PC-9 (cell line): ENCODE data around the gene PDE11A. TPM values are rescaled to one million over a fixed set of nuclear protein-coding genes. Genes with fewer than 3 reads are reported as not detected.

Experiments used
- BruUV-seq: library from RNA; stranded (reverse); fragments of 400-500 nt; replicated peaks from 2 replicates; lab custom pipeline; 2021; lab: Mats Ljungman, UMichigan
- CTCF ChIA-PET: fragments of 300-600 bp; sonication (Branson Sonifier 250); formaldehyde crosslinking; loops from one replicate; lab custom pipeline; 2022; ENCODE audit warnings: antibody characterized with exemption; lab: Charles Lee
- POLR2A ChIA-PET: fragments of 300-600 bp; sonication (Branson Sonifier 250); formaldehyde crosslinking; loops from one replicate; lab custom pipeline; 2022; ENCODE audit warnings: antibody characterized with exemption; ENCODE audit not compliant: unreplicated experiment; lab: Charles Lee
- DNase-seq, 2 experiments: peaks; one replicate each; pipeline versions ENCODE4 v3.0.0 to v3.0.0-alpha.2; 2015 to 2022; ENCODE audit warnings: mixed read lengths in 1 of 2
- H2AFZ ChIP-seq: fragments of 200-600 bp; sonication (generic); 2 replicates; pipeline ENCODE4 v1.8.1; 2017; ENCODE audit warnings: antibody characterized with exemption
- H3F3A ChIP-seq: fragments of 200-600 bp; sonication (generic); 2 replicates; pipeline ENCODE4 v1.8.1; 2017; ENCODE audit warnings: antibody characterized with exemption, mild to moderate bottlenecking, low read depth; ENCODE audit not compliant: insufficient read depth
- H3K27ac ChIP-seq: fragments of 200-600 bp; sonication (generic); 2 replicates; pipeline ENCODE4 v1.6.1; 2016; ENCODE audit warnings: mixed run types
- H3K27me3 ChIP-seq: fragments of 200-600 bp; sonication (generic); 2 replicates; pipeline ENCODE4 v1.6.1; 2016; ENCODE audit warnings: low read depth, mixed run types; ENCODE audit not compliant: insufficient read depth
- H3K36me3 ChIP-seq: fragments of 200-600 bp; sonication (generic); 2 replicates; pipeline ENCODE4 v1.6.1; 2016; ENCODE audit warnings: low read depth, mixed run types
- H3K4me1 ChIP-seq: fragments of 200-600 bp; sonication (generic); replicated peaks from 2 replicates; pipeline ENCODE4 v1.6.1; 2016; ENCODE audit warnings: mixed run types; ENCODE audit not compliant: insufficient read depth
- H3K4me2 ChIP-seq: fragments of 200-600 bp; sonication (generic); 2 replicates; pipeline ENCODE4 v1.6.1; 2017; ENCODE audit warnings: mixed run types
- H3K4me3 ChIP-seq: fragments of 200-600 bp; sonication (generic); 2 replicates; pipeline ENCODE4 v1.6.1; 2016; ENCODE audit warnings: mixed run types
- H3K79me2 ChIP-seq: fragments of 200-600 bp; sonication (generic); 2 replicates; pipeline ENCODE4 v1.6.1; 2017; ENCODE audit warnings: low read depth, mixed run types
- H3K9me2 ChIP-seq: fragments of 200-600 bp; sonication (generic); 2 replicates; pipeline ENCODE4 v1.8.1; 2017; ENCODE audit warnings: mild to moderate bottlenecking; ENCODE audit not compliant: insufficient read depth
- H3K9me3 ChIP-seq: fragments of 200-600 bp; sonication (generic); 2 replicates; pipeline ENCODE4 v1.8.1; 2016; ENCODE audit warnings: low read depth; ENCODE audit not compliant: insufficient read depth
- H4K20me1 ChIP-seq: fragments of 200-600 bp; sonication (generic); 2 replicates; pipeline ENCODE4 v1.8.1; 2017; ENCODE audit not compliant: insufficient read depth
- CTCF ChIP-seq: fragments of 200-600 bp; sonication (generic); conservative IDR thresholded peaks from 2 replicates; pipeline ENCODE4 v1.6.1; 2017; ENCODE audit warnings: mixed run types, antibody characterized with exemption, mild to moderate bottlenecking, moderate library complexity
- EZH2 ChIP-seq: fragments of 200-600 bp; sonication (generic); IDR thresholded peaks from 2 replicates; pipeline ENCODE4 v1.8.0; 2017; ENCODE audit warnings: antibody characterized with exemption, low read depth
- intact Hi-C: fragments of 100-400 bp; cut with micrococcal nuclease; formaldehyde crosslinking; loops from one replicate; pipeline ENCODE4 v1.10.0; 2022; ENCODE audit not compliant: unreplicated experiment
- total RNA-seq: library from RNA; stranded (reverse); gene quantifications from 2 replicates; pipeline ENCODE4 v1.2.3, GENCODE V29; 2021

Gene PDE11A
- total RNA-seq, 1 experiment from 2014 or later, result 1.4 TPM

- no peak overlapping the region for H2AFZ ChIP-seq
- no peaks in the 10 kb centered on the region for H4K20me1 ChIP-seq
- intact Hi-C loops, result no loop called here
- TF ChIP-seq CTCF, result no peak
- TF ChIP-seq EZH2, result no peak
- BruUV-seq, result no TSS peak
- no peak overlapping the region for H3K4me3 ChIP-seq
- POLR2A ChIA-PET, result no interaction called here
- DNase-seq, result no peak
- peaks cover 25% of the 10 kb centered on the region for H3K4me1 ChIP-seq
- H3F3A ChIP-seq, result no peaks in the 10 kb centered on the region
- H3K79me2 ChIP-seq, result no peaks in the 10 kb centered on the region
- no peak overlapping the region; the same call in 1 of the 2 replicates for H3K4me2 ChIP-seq
- H3K36me3 ChIP-seq, result no peaks in the 10 kb centered on the region
- H3K9me3 ChIP-seq, result 0 out of 2 replicates have a peak, but pooled peaks cover 3% of the 10 kb centered on the region
- H3K27me3 ChIP-seq, result no peaks in the 10 kb centered on the region
- CTCF ChIA-PET, result no interaction called here
- no peaks in the 10 kb centered on the region for H3K9me2 ChIP-seq
- no peak overlapping the region for H3K27ac ChIP-seq
Observed at GRCh38 chr2:177893880-177894279, 178.7 kb downstream of the PDE11A start.

- Histone ChIP-seq H3K4me3 (no peak overlapping the region), H3K79me2 (no peaks in the 10 kb centered on the region), H3K9me2 (no peaks in the 10 kb centered on the region), H3K4me1 (peaks cover 20% of the 10 kb centered on the region), H3K27me3 (no peaks in the 10 kb centered on the region), H3K4me2 (no peak overlapping the region), H3K9me3 (no peaks in the 10 kb centered on the region), H3K36me3 (no peaks in the 10 kb centered on the region), H2AFZ (no peak overlapping the region), H3K27ac (no peak overlapping the region), H3F3A (no peaks in the 10 kb centered on the region), H4K20me1 (no peaks in the 10 kb centered on the region)
- BruUV-seq, result no TSS peak
- TF ChIP-seq EZH2, result no peak
- TF ChIP-seq CTCF, result no peak
- POLR2A ChIA-PET, result interaction anchor here (0.7 kb wide), 1 partner anchor 288 kb away, joined by 6 read pairs; no protein-coding TSS in a partner anchor
- DNase-seq, result no peak
- intact Hi-C loops, result no loop called here
- CTCF ChIA-PET, result no interaction called here
Observed at GRCh38 chr2:177891533-177891932, 181.0 kb downstream of the PDE11A start.

GRCh38 chr2:177889818-177890460, 182.6 kb downstream of the PDE11A start:
- BruUV-seq, result no TSS peak
- no peak for DNase-seq
- ChIA-PET CTCF (no interaction called here), POLR2A (no interaction called here)
- peaks cover 11% of the 10 kb centered on the region for H3K4me1 ChIP-seq
- H3K4me3 ChIP-seq, result no peak overlapping the region
- no peaks in the 10 kb centered on the region for H3K79me2 ChIP-seq
- H3K27ac ChIP-seq, result no peak overlapping the region
- no peaks in the 10 kb centered on the region for H4K20me1 ChIP-seq
- no peak overlapping the region for H3K4me2 ChIP-seq
- H2AFZ ChIP-seq, result no peak overlapping the region
- H3K9me2 ChIP-seq, result no peaks in the 10 kb centered on the region
- H3K9me3 ChIP-seq, result no peaks in the 10 kb centered on the region
- TF ChIP-seq EZH2, result no peak
- TF ChIP-seq CTCF, result no peak
- intact Hi-C loops, result no loop called here
- no peaks in the 10 kb centered on the region for H3K36me3 ChIP-seq
- no peaks in the 10 kb centered on the region for H3K27me3 ChIP-seq
- no peaks in the 10 kb centered on the region for H3F3A ChIP-seq
